Heart left ventricle (tissue), 16 donors: ENCODE results near the gene EYA4. TPM values are rescaled to one million over a fixed set of nuclear protein-coding genes. Genes with fewer than 3 reads are reported as not detected.

Source experiments
- ATAC-seq, 4 donors: fragments of 200-7000 bp; cut with Tn5 transposase; one replicate each; pipeline ENCODE4 v1.9.1; 2020 to 2022; ENCODE audit warnings: moderate library complexity in 4 of 4, mild to moderate bottlenecking in 3 of 4, moderate number of reproducible peaks in 1 of 4
- DNase-seq, 5 donors: peaks; one replicate each; pipeline ENCODE4 v3.0.0-alpha.2; 2020
- H3K27ac ChIP-seq, 12 donors: fragments of 200-600 bp; sonication (generic) in 4 of 12; one replicate each; pipeline versions ENCODE4 v1.5.0 to v1.8.0; 2016 to 2022; ENCODE audit warnings: mild to moderate bottlenecking in 2 of 12
- H3K27me3 ChIP-seq, 9 donors: fragments of 200-600 bp; sonication (generic) in 2 of 9; one replicate each; pipeline versions ENCODE4 v1.5.1 to v1.8.0; 2016 to 2022; ENCODE audit warnings: mild to moderate bottlenecking in 3 of 9
- H3K36me3 ChIP-seq, 9 donors: fragments of 200-600 bp; sonication (generic) in 2 of 9; one replicate each; pipeline versions ENCODE4 v1.5.0 to v1.8.0; 2018 to 2022; ENCODE audit warnings: mild to moderate bottlenecking in 2 of 9
- H3K4me1 ChIP-seq, 12 donors: fragments of 200-600 bp; sonication (generic) in 4 of 12; one replicate each; pipeline versions ENCODE4 v1.5.0 to v1.8.0; 2016 to 2022; ENCODE audit warnings: mild to moderate bottlenecking in 3 of 12
- H3K4me3 ChIP-seq, 12 donors: fragments of 200-600 bp; sonication (generic) in 4 of 12; one replicate each; pipeline versions ENCODE4 v1.5.0 to v1.8.0; 2017 to 2022; ENCODE audit warnings: mild to moderate bottlenecking in 9 of 12, moderate library complexity in 4 of 12
- H3K9me3 ChIP-seq, 12 donors: fragments of 200-600 bp; sonication (generic) in 4 of 12; one replicate each; pipeline versions ENCODE4 v1.5.0 to v1.8.0; 2016 to 2022; ENCODE audit warnings: mild to moderate bottlenecking in 1 of 12
- CTCF ChIP-seq, 12 donors: fragments of 200-600 bp; sonication (generic) in 4 of 12; IDR thresholded peaks; one replicate each; pipeline versions ENCODE4 v1.5.0 to v1.8.0; 2018 to 2022; ENCODE audit warnings: antibody characterized with exemption in 12 of 12, mild to moderate bottlenecking in 5 of 12
- POLR2A ChIP-seq, 2 donors: fragments of 450-650 bp; IDR thresholded peaks; one replicate each; pipeline ENCODE4 v1.6.1; 2017; ENCODE audit warnings: antibody characterized with exemption in 2 of 2, mild to moderate bottlenecking in 2 of 2, moderate library complexity in 2 of 2
- WGBS, 4 donors: extraction: QIAGEN DNeasy Blood & Tissue Kit in 2 of 4; methylation state at CpG; one replicate each; pipeline versions ENCODE4 v1.1.5 to v1.1.7; 2013 to 2018; 5-methylcytosine and 5-hydroxymethylcytosine counted together
- intact Hi-C, 10 donors: fragments of 100-400 bp; cut with DNase I; formaldehyde crosslinking; loops; one replicate each; pipeline versions ENCODE4 v1.11.1 to v1.14.2; 2022
- polyA plus RNA-seq, 2 donors: library from polyadenylated mRNA; stranded (reverse); fragments of 200-250 nt; gene quantifications; one replicate each; pipeline ENCODE4 v1.2.3, GENCODE V29; 2013
- total RNA-seq, 9 donors: library from RNA; depleted of rRNA in 2 of 9; stranded (reverse); fragments of >200 nt in 2 of 9; fragmentation: NEBNext Ultra II Directional in 3 of 9; extraction: Animal tissue kit (Norgen Biotek cat#: 25700) in 3 of 9; gene quantifications; one replicate each; pipeline versions ENCODE4 v1.1.0 to v1.2.4, GENCODE V29; 2016 to 2023
- donor health status: ischemic (EF 13 %, LVEDD 7.1; RV severe dilation, severe dysfunction).
- donor health status: healthy with polysubstance abuse.
- donor health status: DM: no; HTN: yes; CAD: no.
- donor health status: DM: no; HTN: no; CAD: no.
- donor health status: ischemic (EF 25% LVEDD 6.9; RV normal size, moderate dysfunction).
- donor health status: ischemic (EF 25% LVEDD 5.7; RV mildly dilated, moderate dysfunction).
- donor health status: healthy.
- donor health status: DM: yes; HTN: yes; CAD: no.
- donor health status: ischemic (EF 35%, LVEDD 5.7; RV mildly dilated, moderate dysfunction).
- donor health status: nonischemic (EF 11% LVEDD 7.7; RV severe dilation, severe dysfunction).
- donor health status: DM: yes; HTN: yes; CAD: no.
- donor health status: PGD.
- donor health status: ischemic (EF 29% LVEDD 5.4; RV normal size, mild dysfunction).
- donor health status: nonischemic (EF 23%, LVEDD 6.1; RV moderate dilation, normal function).

EYA4 gene
- total and polyA plus RNA-seq, 11 donors: 3.6 to 29.6 (median 21.7) TPM

- Histone ChIP-seq H3K36me3 (peaks cover 0 to 10% (median 0%) of the 10 kb centered on the region in 9 donors), H3K4me3 (no peak overlapping the region), H3K27ac (no peak overlapping the region), H3K27me3 (no peaks in the 10 kb centered on the region), H3K4me1 (peaks cover 0 to 4% (median 0%) of the 10 kb centered on the region in 12 donors), H3K9me3 (no peaks in the 10 kb centered on the region)
- ATAC-seq: peak in 2 of 4 donors; percentile 49 to 67
- DNase-seq: peak in 2 of 5 donors; percentile 10 to 57
- 42 to 62% (median 59%) methylated on average over 2 of the region's 2 CpGs for WGBS, 4 donors
- intact Hi-C loops: no loop called here
- TF ChIP-seq POLR2A (IDR thresholded peaks at IDR 0.05): no peak
- TF ChIP-seq CTCF (IDR thresholded peaks at IDR 0.05): no peak
Observed at GRCh38 chr6:133487174-133487573, 246.0 kb downstream of the EYA4 start.

DNA sequence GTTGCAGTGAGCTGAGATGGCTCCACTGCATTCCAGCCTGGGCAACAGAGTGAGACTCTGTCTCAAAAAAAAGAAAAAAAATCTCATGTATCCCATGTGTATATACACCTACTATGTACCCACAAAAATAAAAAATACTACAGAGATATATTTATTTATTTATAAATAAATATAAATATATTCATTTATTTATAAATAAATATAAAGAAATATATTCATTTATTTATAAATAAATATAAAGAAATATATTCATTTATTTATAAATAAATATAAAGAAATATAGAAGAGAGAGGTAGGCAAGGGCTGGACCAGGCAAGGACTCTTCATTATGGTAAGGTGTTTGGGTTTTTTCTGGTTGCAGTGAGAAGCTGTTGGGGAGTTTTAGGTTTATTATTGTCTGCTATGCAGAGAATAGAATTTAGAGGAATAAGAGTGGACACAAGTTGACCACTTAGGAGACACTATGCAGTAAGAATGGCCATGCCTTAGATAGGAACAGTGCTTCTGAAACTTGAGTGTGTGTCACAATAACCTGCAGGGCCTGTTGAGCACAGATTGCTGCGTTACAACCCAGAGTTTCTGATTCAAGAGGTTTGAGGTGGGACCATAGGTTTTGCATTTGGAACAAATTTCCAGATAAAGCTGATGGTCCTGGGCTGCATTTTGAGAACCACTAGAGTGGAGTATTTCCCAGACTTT, 254.2 kb downstream of the EYA4 start:
- peaks cover 0 to 7% (median 0%) of the 10 kb centered on the region in 12 donors for H3K9me3 ChIP-seq
- intact Hi-C loops: loop anchor here in 1 of 10 donors (5.0 kb wide), 1 partner anchor 253 kb away; the partner anchor contains the start of gene EYA4
- DNase-seq: no peak
- H3K4me1 ChIP-seq: peaks cover 0 to 6% (median 0%) of the 10 kb centered on the region in 12 donors
- no peak overlapping the region for H3K4me3 ChIP-seq
- H3K36me3 ChIP-seq: no peaks in the 10 kb centered on the region
- ATAC-seq: no peak
- H3K27me3 ChIP-seq: no peaks in the 10 kb centered on the region
- no peak for TF ChIP-seq POLR2A (IDR thresholded peaks at IDR 0.05)
- no peak for TF ChIP-seq CTCF (IDR thresholded peaks at IDR 0.05)
- 78 to 100% (median 92%) methylated on average over 1 of the region's 1 CpG for WGBS, 4 donors
- no peak overlapping the region for H3K27ac ChIP-seq

DNA sequence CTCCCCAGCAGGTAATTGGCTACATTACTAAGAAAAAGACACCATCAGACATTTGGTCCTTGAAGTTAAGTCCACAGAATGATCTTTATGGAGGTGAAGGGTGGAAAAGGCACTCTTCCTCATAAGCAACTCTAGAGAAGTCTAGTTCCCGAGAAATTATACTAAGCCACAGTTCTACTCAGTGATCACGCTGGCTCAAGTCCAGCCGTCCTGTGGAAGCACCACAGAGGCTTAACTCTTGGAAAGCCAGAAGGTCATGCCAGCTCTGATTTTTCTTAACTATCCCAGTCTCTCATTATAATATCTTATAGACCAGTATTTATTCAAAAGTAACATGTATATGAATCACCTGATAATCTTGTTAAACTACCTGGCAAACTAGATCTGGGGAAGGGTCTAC, 258.5 kb downstream of the EYA4 start:
- peak in 1 of 5 donors; percentile 31 for DNase-seq
- intact Hi-C loops: loop anchor here in 4 of 10 donors (5.0 to 10.0 kb wide), 3 partner anchors 257 to 545 kb away; partner anchors contain the start of gene EYA4 (in 1 of the 4)
- no peak for ATAC-seq
- Histone ChIP-seq H3K4me1 (peaks cover 0 to 39% (median 9%) of the 10 kb centered on the region in 12 donors), H3K36me3 (no peaks in the 10 kb centered on the region), H3K27me3 (no peaks in the 10 kb centered on the region), H3K9me3 (no peaks in the 10 kb centered on the region), H3K27ac (no peak overlapping the region), H3K4me3 (no peak overlapping the region)
- 29 to 62% (median 51%) methylated on average over 3 of the region's 3 CpGs for WGBS, 4 donors
- TF ChIP-seq CTCF (IDR thresholded peaks at IDR 0.05) (no peak), POLR2A (IDR thresholded peaks at IDR 0.05) (no peak)

- H3K4me1 ChIP-seq: peaks cover 0 to 53% (median 14%) of the 10 kb centered on the region in 12 donors
- 29 to 35% (median 32%) methylated on average over 4 of the region's 4 CpGs for WGBS, 4 donors
- peak overlapping the region in 7 of 12 donors; percentile 32 to 64 (median 57) for H3K27ac ChIP-seq
- intact Hi-C loops: loop anchor here in 3 of 10 donors (10.0 kb wide), 2 partner anchors 317 to 547 kb away; no protein-coding TSS in a partner anchor
- no peaks in the 10 kb centered on the region for H3K27me3 ChIP-seq
- no peaks in the 10 kb centered on the region for H3K9me3 ChIP-seq
- no peak for TF ChIP-seq POLR2A (IDR thresholded peaks at IDR 0.05)
- TF ChIP-seq CTCF (IDR thresholded peaks at IDR 0.05): no peak
- DNase-seq: no peak
- peak; percentile 58 to 76 (median 61) for ATAC-seq
- H3K36me3 ChIP-seq: no peaks in the 10 kb centered on the region
- H3K4me3 ChIP-seq: no peak overlapping the region
Observed at GRCh38 chr6:133501675-133502270, 260.6 kb downstream of the EYA4 start.
